Measurements from ENCODE around the gene SLC12A9.

The SLC12A9 gene

DNA sequence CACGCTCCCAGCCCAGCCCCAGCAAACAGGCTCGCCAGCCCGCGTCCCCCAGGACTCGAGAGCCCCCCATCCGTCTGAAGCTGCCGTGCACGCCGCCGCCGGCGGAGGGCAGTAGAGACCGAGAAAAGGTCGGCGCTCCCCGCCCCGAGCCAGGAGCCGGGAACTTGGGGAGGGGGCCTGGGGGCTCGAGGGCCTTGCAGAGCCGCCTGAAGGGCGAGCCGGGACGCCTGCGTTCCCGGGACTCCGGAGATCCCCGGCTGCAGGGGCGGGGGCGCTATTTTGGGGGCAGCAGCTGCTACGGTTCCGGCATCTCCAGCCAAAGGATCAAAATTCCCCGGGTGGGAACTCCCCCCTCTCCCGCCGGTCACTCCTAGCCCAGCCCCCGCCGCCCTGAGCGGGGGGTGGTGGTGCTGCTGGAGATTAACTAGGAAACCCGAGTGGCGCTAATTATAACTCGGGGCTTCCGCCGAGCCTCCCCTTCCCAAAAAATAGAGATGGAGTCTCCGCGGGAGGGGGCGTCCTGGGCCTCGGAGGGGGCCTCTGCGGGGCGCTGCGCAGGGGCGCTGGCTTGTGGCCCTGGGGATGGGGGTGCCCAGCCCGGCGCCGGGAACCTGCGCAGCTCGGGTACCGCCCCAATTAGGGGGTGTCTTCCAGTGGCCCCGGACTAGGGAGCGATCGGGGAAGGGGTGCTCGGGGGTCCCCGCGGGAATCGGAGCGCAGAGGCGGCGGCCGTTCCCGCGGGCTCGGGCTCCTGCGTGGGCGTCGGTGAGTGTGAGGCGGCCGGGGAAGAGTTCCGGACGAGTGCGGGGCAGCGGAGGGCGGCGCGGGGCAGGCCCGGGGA lies 42.6 kb downstream of the SLC12A9 start:
- peak overlapping the region; percentile 3; the same call in 1 of the 2 replicates for H3K27ac ChIP-seq
- TF ChIP-seq ZFX (IDR thresholded peaks at IDR 0.05; ENCODE audit: borderline replicate concordance) = no peak
- TF ChIP-seq CTCF (IDR thresholded peaks at IDR 0.05) = peak; percentile 98

DNA sequence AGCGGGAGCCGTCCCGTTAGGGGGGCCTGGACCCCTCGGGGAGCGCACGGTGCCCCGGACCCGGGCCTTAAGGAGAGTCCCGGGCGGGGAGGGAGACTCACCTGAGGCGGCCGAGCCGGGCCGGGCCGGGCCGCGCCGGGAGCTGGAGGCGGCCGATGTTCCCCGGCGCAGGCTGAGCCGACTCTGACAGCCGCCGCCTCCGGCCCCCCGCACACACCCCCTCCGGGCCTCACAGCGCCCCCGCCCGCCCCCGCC lies 43.1 kb downstream of the SLC12A9 start, which contains the start of gene ACHE:
ACHE (minus strand) TSS at position 188 of the 255 bp plus-strand sequence. CDS start 1,656 bp downstream, outside the sequence.
- peak within 1 kb of the TSS; percentile 48 for H3K27ac ChIP-seq
- TF ChIP-seq ZFX (IDR thresholded peaks at IDR 0.05; ENCODE audit: borderline replicate concordance) (no peak), CTCF (IDR thresholded peaks at IDR 0.05) (no peak)

DNA sequence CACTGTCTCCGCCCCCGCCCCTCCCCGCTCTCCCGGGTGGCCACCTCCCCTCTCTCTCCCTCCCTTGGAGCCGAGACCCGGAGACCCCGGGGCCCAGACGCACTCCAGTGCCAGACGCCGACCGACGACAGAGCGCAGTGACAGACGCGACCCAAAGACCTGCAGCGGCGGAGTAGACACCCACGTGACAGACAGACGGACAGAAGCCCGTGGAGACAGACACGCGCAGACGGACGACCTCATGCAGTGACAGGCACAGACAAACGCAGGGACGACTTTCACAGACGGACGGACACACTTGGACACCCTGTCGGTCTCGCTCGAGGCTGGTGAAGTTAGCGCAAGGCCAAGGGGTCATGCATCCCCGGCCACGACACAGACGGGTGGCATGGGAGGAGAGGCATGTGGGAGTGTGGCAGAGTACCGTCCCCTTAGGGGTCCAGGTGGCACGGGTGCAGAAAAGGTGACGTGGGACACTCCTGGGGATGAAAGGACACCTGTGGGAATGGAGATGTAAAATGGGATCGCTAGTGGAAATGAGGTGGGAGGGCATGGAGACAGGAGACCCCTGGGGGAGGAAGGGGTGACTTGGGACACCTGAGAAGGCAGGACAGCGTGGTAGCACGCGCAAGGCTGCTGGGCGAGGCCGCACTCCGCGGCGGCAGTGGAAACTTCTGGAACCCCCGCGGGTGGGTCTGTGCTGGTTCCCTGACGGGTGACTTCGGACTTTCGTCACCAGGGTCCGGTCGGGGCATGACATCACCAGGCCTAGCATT lies 43.6 kb downstream of the SLC12A9 start:
- TF ChIP-seq CTCF (IDR thresholded peaks at IDR 0.05) (no peak), ZFX (IDR thresholded peaks at IDR 0.05; ENCODE audit: borderline replicate concordance) (no peak)
- peak overlapping the region; percentile 48 for H3K27ac ChIP-seq

- peak overlapping the region; percentile 48; the same call in 1 of the 2 replicates for H3K27ac ChIP-seq
- no peak for TF ChIP-seq ZFX (IDR thresholded peaks at IDR 0.05; ENCODE audit: borderline replicate concordance)
- TF ChIP-seq CTCF (IDR thresholded peaks at IDR 0.05) = peak; percentile 99
These were observed 44.5 kb downstream of the SLC12A9 start for GRCh38 chr7:100896732-100897608.

DNA sequence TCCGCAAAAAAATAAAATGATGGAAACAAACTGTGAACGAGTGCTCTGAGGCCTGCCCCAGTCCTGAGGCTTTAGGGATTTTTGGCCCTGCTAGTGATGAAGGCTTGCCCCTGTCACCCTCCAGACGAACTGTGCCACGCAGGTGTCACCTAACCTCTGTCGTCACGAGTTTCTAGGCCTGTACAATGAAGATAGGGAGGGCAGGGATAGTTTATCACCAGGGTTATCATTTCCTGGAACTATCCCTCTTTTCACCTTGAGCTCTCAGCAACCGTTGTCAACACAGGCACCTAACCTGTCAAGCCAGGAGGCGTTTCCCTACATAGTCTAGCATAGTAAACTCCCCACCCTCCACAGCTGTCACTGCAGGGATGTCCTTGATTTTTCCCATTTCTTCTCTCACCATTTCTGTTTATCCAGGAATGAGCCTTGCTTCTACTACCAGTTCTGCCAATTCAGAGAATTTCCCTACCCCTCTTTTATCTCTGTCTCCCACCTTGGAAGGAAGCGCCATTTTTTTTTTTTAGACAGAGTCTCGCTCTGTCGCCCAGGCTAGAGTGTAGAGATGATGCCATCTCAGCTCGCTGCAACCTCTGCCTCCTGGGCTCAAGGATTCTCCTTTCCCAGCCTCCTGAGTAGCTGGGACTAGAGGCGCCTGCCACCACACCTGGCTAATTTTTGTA lies 45.4 kb downstream of the SLC12A9 start:
- H3K27ac ChIP-seq = no peak overlapping the region

More for the DNA sequence above, 45.4 kb downstream of the SLC12A9 start:
- TF ChIP-seq ZFX (IDR thresholded peaks at IDR 0.05; ENCODE audit: borderline replicate concordance) = no peak
- no peak for TF ChIP-seq CTCF (IDR thresholded peaks at IDR 0.05)

Measured in 22Rv1 (cell line).